ENCODE results near the gene SIRT2.

DNA sequence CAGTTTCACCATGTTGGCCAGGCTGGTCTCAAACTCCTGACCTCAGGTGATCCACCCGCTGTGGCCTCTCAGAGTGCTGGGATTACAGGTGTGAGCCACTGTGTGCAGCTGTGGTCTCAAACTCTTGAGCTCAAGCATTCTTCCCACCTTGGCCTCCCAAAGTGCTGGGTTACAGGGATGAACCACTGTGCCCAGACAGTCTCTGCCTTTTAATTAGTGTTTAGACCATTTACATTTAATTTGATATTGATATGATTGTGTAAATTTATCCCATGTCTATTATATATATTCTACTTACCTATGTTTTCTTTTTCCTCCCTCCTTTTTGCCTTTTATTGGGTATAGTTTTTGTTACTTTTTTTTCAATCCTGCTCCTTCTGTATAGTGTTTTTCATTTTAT lies 2.3 kb upstream of the SIRT2 start:
- TF ChIP-seq CTCF (IDR thresholded peaks at IDR 0.05; ENCODE audit: poor library complexity, severe bottlenecking) (no peak), POLR2AphosphoS5 (IDR thresholded peaks at IDR 0.05) (no peak), EZH2 (IDR thresholded peaks at IDR 0.05; ENCODE audit: borderline replicate concordance, insufficient read depth, low read length, poor library complexity, severe bottlenecking) (no peak), MXI1 (conservative IDR thresholded peaks at IDR 0.05; ENCODE audit: poor library complexity, severe bottlenecking) (no peak), REST (IDR thresholded peaks at IDR 0.05; ENCODE audit: borderline replicate concordance) (no peak), RAD21 (conservative IDR thresholded peaks at IDR 0.05) (no peak), EP300 (conservative IDR thresholded peaks at IDR 0.05; ENCODE audit: poor library complexity, severe bottlenecking) (no peak), SMC3 (conservative IDR thresholded peaks at IDR 0.05; ENCODE audit: poor library complexity) (no peak)
